ENCODE results near the gene ZC3H4.

GRCh38 chr19:47084879-47085439, 28.6 kb downstream of the ZC3H4 start:
- TF ChIP-seq CTCF (IDR thresholded peaks at IDR 0.05) (no peak), POLR2AphosphoS5 (IDR thresholded peaks at IDR 0.05) (no peak)

All from stomach (tissue), 4 donors.